WTC11 (cell line): ENCODE measurements around the gene C6orf132.

ENCODE experiments used
- ARID4B ChIP-seq: sonication (generic); formaldehyde crosslinking; IDR thresholded peaks from 2 replicates; pipeline ENCODE4 v1.8.0; 2023; ENCODE audit warnings: missing genetic modification reagents, mild to moderate bottlenecking, borderline replicate concordance
- CBFB ChIP-seq: sonication (generic); formaldehyde crosslinking; IDR thresholded peaks from 2 replicates; pipeline ENCODE4 v1.8.1; 2022; ENCODE audit warnings: mild to moderate bottlenecking, low read depth, missing genetic modification reagents
- FOXP4 ChIP-seq: sonication (generic); formaldehyde crosslinking; IDR thresholded peaks from 2 replicates; pipeline ENCODE4 v1.8.0; 2022; ENCODE audit warnings: mild to moderate bottlenecking, missing genetic modification reagents
- HMGA2 ChIP-seq: fragments of 250-450 bp; sonication (Bioruptor Pico); IDR thresholded peaks from 2 replicates; pipeline ENCODE4 v1.4.0; 2021; ENCODE audit warnings: mild to moderate bottlenecking, moderate library complexity
- NR1H2 ChIP-seq: sonication (generic); formaldehyde crosslinking; IDR thresholded peaks from 2 replicates; pipeline ENCODE4 v1.9.0; 2021; ENCODE audit warnings: mild to moderate bottlenecking, moderate library complexity, missing genetic modification reagents
- NR3C1 ChIP-seq: sonication (generic); formaldehyde crosslinking; conservative IDR thresholded peaks from 2 replicates; pipeline ENCODE4 v1.8.1; 2023; ENCODE audit warnings: low read depth, mild to moderate bottlenecking, missing genetic modification reagents
- PREB ChIP-seq: sonication (generic); formaldehyde crosslinking; IDR thresholded peaks from 2 replicates; pipeline ENCODE4 v1.8.1; 2022; ENCODE audit warnings: mild to moderate bottlenecking, missing genetic modification reagents, moderate library complexity, borderline replicate concordance
- SOX15 ChIP-seq: fragments of 250-450 bp; sonication (Bioruptor Pico); IDR thresholded peaks from 2 replicates; pipeline ENCODE4 v1.9.0; 2021; ENCODE audit warnings: mild to moderate bottlenecking
- TEAD4 ChIP-seq: sonication (generic); formaldehyde crosslinking; IDR thresholded peaks from 2 replicates; pipeline ENCODE4 v1.8.0; 2022; ENCODE audit warnings: mild to moderate bottlenecking, missing genetic modification reagents
- USF2 ChIP-seq: sonication (generic); formaldehyde crosslinking; IDR thresholded peaks from 2 replicates; pipeline ENCODE4 v1.8.1; 2023; ENCODE audit warnings: mild to moderate bottlenecking, missing genetic modification reagents, moderate library complexity
- ZNF121 ChIP-seq: sonication (generic); formaldehyde crosslinking; IDR thresholded peaks from 2 replicates; pipeline ENCODE4 v1.8.0; 2023; ENCODE audit warnings: missing genetic modification reagents
- TF ChIP-seq, protein P1 (sequence below): fragments of 200-600 bp; IDR thresholded peaks from 2 replicates; pipeline ENCODE4 v1.8.0; 2022; ENCODE audit warnings: antibody characterized with exemption
- TF ChIP-seq, protein P2 (sequence below): sonication (generic); formaldehyde crosslinking; IDR thresholded peaks from 2 replicates; pipeline ENCODE4 v1.8.0; 2022; ENCODE audit warnings: mild to moderate bottlenecking, missing genetic modification reagents

DNA sequence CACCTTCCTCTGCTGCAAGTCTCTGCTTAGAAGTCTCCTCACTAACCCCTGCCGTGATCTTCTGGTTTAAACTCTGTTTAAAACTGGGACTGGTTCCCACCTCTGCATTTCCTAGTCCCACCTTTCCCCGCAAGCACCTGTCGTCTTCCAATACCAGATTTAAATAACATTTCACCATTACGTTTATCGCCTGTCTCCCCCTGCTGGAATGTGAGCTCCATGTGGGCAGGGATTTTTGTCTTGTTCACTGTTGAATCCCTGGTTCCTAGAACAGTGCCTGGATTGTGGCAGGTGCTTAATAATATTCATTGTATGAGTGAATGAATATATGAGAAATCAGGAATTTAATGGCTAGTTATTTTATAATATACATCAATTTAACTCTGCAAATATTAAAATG lies 33.4 kb upstream of the C6orf132 start:
- TF ChIP-seq, protein P1, sequence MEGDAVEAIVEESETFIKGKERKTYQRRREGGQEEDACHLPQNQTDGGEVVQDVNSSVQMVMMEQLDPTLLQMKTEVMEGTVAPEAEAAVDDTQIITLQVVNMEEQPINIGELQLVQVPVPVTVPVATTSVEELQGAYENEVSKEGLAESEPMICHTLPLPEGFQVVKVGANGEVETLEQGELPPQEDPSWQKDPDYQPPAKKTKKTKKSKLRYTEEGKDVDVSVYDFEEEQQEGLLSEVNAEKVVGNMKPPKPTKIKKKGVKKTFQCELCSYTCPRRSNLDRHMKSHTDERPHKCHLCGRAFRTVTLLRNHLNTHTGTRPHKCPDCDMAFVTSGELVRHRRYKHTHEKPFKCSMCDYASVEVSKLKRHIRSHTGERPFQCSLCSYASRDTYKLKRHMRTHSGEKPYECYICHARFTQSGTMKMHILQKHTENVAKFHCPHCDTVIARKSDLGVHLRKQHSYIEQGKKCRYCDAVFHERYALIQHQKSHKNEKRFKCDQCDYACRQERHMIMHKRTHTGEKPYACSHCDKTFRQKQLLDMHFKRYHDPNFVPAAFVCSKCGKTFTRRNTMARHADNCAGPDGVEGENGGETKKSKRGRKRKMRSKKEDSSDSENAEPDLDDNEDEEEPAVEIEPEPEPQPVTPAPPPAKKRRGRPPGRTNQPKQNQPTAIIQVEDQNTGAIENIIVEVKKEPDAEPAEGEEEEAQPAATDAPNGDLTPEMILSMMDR = 0 out of 2 replicates have a peak, but pooled peaks have one; percentile 16
- TF ChIP-seq ZNF121 (CRISPR knock-in tag) (no peak), NR1H2 (CRISPR knock-in tag) (no peak), SOX15 (CRISPR knock-in tag) (no peak), CBFB (CRISPR knock-in tag) (no peak), NR3C1 (CRISPR knock-in tag) (no peak), USF2 (CRISPR knock-in tag) (no peak), ARID4B (no peak), FOXP4 (no peak), TEAD4 (CRISPR knock-in tag) (no peak), PREB (CRISPR knock-in tag) (no peak), HMGA2 (no peak)
- TF ChIP-seq, protein P2, sequence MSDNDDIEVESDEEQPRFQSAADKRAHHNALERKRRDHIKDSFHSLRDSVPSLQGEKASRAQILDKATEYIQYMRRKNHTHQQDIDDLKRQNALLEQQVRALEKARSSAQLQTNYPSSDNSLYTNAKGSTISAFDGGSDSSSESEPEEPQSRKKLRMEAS = no peak
